H9 (cell line): ENCODE data around the gene SLC46A2. TPM values are rescaled to one million over a fixed set of nuclear protein-coding genes. Genes with fewer than 3 reads are reported as not detected.

ENCODE experiments used
- DNase-seq: peaks from one replicate; pipeline ENCODE4 v3.0.0-alpha.2; 2017
- H2AFZ ChIP-seq: one replicate; pipeline ENCODE4 v1.6.1; 2013; ENCODE audit warnings: mild to moderate bottlenecking, low read length, control low read depth, moderate library complexity
- H2AK5ac ChIP-seq: 2 replicates; pipeline ENCODE4 v1.6.1; 2013; ENCODE audit warnings: low read length, control low read depth, mixed read lengths; ENCODE audit not compliant: insufficient read length
- H2BK120ac ChIP-seq: one replicate; pipeline ENCODE4 v1.6.1; 2013; ENCODE audit warnings: low read depth, mild to moderate bottlenecking, low read length, control low read depth, inconsistent platforms; ENCODE audit not compliant: poor library complexity, severe bottlenecking
- H2BK12ac ChIP-seq: 2 replicates; pipeline ENCODE4 v1.6.1; 2013; ENCODE audit warnings: low read length, control low read depth, mixed read lengths, low read depth; ENCODE audit not compliant: insufficient read length
- H2BK15ac ChIP-seq: 2 replicates; pipeline ENCODE4 v1.6.1; 2013; ENCODE audit warnings: low read depth, low read length, control low read depth
- H2BK20ac ChIP-seq: one replicate; pipeline ENCODE4 v1.6.1; 2013; ENCODE audit warnings: low read depth, mild to moderate bottlenecking, low read length, control low read depth, inconsistent platforms; ENCODE audit not compliant: poor library complexity, severe bottlenecking
- H2BK5ac ChIP-seq: 2 replicates; pipeline ENCODE4 v1.6.1; 2013; ENCODE audit warnings: low read length, control low read depth, mixed read lengths; ENCODE audit not compliant: insufficient read length
- H3K14ac ChIP-seq: 2 replicates; pipeline ENCODE4 v1.6.1; 2013; ENCODE audit warnings: low read length, control low read depth; ENCODE audit not compliant: insufficient read depth
- H3K18ac ChIP-seq: 2 replicates; pipeline ENCODE4 v1.6.1; 2013; ENCODE audit warnings: low read depth, mild to moderate bottlenecking, mixed read lengths, low read length, control low read depth; ENCODE audit not compliant: insufficient read length
- H3K23ac ChIP-seq: 2 replicates; pipeline ENCODE4 v1.6.1; 2013; ENCODE audit warnings: low read length, control low read depth, mixed read lengths, low read depth; ENCODE audit not compliant: insufficient read length
- H3K23me2 ChIP-seq: 2 replicates; pipeline ENCODE4 v1.6.1; 2013; ENCODE audit warnings: low read depth, mild to moderate bottlenecking, mixed read lengths, low read length, control low read depth; ENCODE audit not compliant: insufficient read length, poor library complexity, severe bottlenecking
- H3K27ac ChIP-seq: 2 replicates; pipeline ENCODE4 v1.5.1; 2013; ENCODE audit warnings: low read length, control low read depth, mixed read lengths, low read depth; ENCODE audit not compliant: insufficient read length
- H3K27me3 ChIP-seq: 2 replicates; pipeline ENCODE4 v1.6.1; 2013; ENCODE audit warnings: low read length, control low read depth, inconsistent platforms; ENCODE audit not compliant: insufficient read depth
- H3K4ac ChIP-seq: 2 replicates; pipeline ENCODE4 v1.6.1; 2013; ENCODE audit warnings: low read depth, mild to moderate bottlenecking, control low read depth, inconsistent platforms, low read length, moderate library complexity
- H3K4me1 ChIP-seq: 2 replicates; pipeline ENCODE4 v1.6.1; 2013; ENCODE audit warnings: low read length, control low read depth, inconsistent platforms; ENCODE audit not compliant: insufficient read depth
- H3K4me2 ChIP-seq: 2 replicates; pipeline ENCODE4 v1.6.1; 2013; ENCODE audit warnings: low read length, control low read depth, mixed read lengths; ENCODE audit not compliant: insufficient read length, insufficient read depth
- H3K56ac ChIP-seq: 2 replicates; pipeline ENCODE4 v1.6.1; 2013; ENCODE audit warnings: low read depth, mild to moderate bottlenecking, mixed read lengths, low read length, control low read depth; ENCODE audit not compliant: insufficient read length
- H3K79me1 ChIP-seq: 2 replicates; pipeline ENCODE4 v1.6.1; 2013; ENCODE audit warnings: low read depth, mild to moderate bottlenecking, moderate library complexity, low read length, control low read depth, inconsistent platforms; ENCODE audit not compliant: insufficient read depth, poor library complexity, severe bottlenecking
- H3K79me2 ChIP-seq: 2 replicates; pipeline ENCODE4 v1.6.1; 2013; ENCODE audit warnings: low read length, control low read depth, inconsistent platforms; ENCODE audit not compliant: insufficient read depth
- H3K9ac ChIP-seq: 2 replicates; pipeline ENCODE4 v1.6.1; 2013; ENCODE audit warnings: low read length, control low read depth, mixed read lengths; ENCODE audit not compliant: insufficient read length; ENCODE audit errors: extremely low read depth
- H3K9me3 ChIP-seq: one replicate; pipeline ENCODE4 v1.6.1; 2013; ENCODE audit warnings: low read depth, low read length, inconsistent platforms; ENCODE audit not compliant: control insufficient read depth
- H3T11ph ChIP-seq: one replicate; pipeline ENCODE4 v1.6.1; 2013; ENCODE audit warnings: mild to moderate bottlenecking, low read length, control low read depth, inconsistent platforms
- H4K20me1 ChIP-seq: one replicate; pipeline ENCODE4 v1.6.1; 2013; ENCODE audit not compliant: control insufficient read depth, insufficient read length, insufficient read depth
- H4K5ac ChIP-seq: 2 replicates; pipeline ENCODE4 v1.6.1; 2013; ENCODE audit warnings: low read depth, mild to moderate bottlenecking, mixed read lengths, low read length, control low read depth; ENCODE audit not compliant: insufficient read length
- H4K8ac ChIP-seq: replicated peaks from 2 replicates; pipeline ENCODE4 v1.6.1; 2013; ENCODE audit warnings: low read length, control low read depth, mixed read lengths, low read depth; ENCODE audit not compliant: insufficient read length
- H4K91ac ChIP-seq: 2 replicates; pipeline ENCODE4 v1.6.1; 2013; ENCODE audit warnings: low read depth, mild to moderate bottlenecking, moderate library complexity, mixed read lengths, low read length, control low read depth; ENCODE audit not compliant: insufficient read length
- H3K27ac Mint-ChIP-seq, 3 experiments: 2 replicates in 2 of 3; 3 replicates in 1 of 3; pipeline ENCODE4 v1.8.0; 2020 to 2021; ENCODE audit warnings: mixed read lengths in 3 of 3, mild to moderate bottlenecking in 1 of 3, moderate library complexity in 1 of 3
- H3K27me3 Mint-ChIP-seq: 2 replicates; pipeline ENCODE4 v1.8.0; 2021; ENCODE audit warnings: low read depth, mild to moderate bottlenecking, moderate library complexity, mixed read lengths
- H3K36me3 Mint-ChIP-seq, 3 experiments: 2 replicates in 2 of 3; 3 replicates in 1 of 3; pipeline ENCODE4 v1.8.0; 2020 to 2021; ENCODE audit warnings: low read depth in 3 of 3, mixed read lengths in 3 of 3; ENCODE audit not compliant: insufficient read depth in 1 of 3
- H3K4me1 Mint-ChIP-seq, 2 experiments: 2 replicates each; pipeline ENCODE4 v1.8.0; 2020; ENCODE audit warnings: mixed read lengths in 2 of 2
- H3K4me3 Mint-ChIP-seq, 2 experiments: 2 replicates in 1 of 2; 3 replicates in 1 of 2; pipeline ENCODE4 v1.8.0; 2020 to 2021; ENCODE audit warnings: mild to moderate bottlenecking in 2 of 2, mixed read lengths in 2 of 2, moderate library complexity in 1 of 2
- H3K9me3 Mint-ChIP-seq, 2 experiments: 2 replicates in 1 of 2; 3 replicates in 1 of 2; pipeline ENCODE4 v1.8.0; 2020; ENCODE audit warnings: mild to moderate bottlenecking in 2 of 2, mixed read lengths in 2 of 2, moderate library complexity in 1 of 2
- CTCF ChIP-seq: fragments of 200-600 bp; sonication (generic); conservative IDR thresholded peaks from 3 replicates; pipeline ENCODE4 v1.8.0; 2021; ENCODE audit warnings: antibody characterized with exemption, mild to moderate bottlenecking
- WGBS: extraction: QIAGEN DNeasy Blood & Tissue Kit; methylation state at CpG from one replicate; pipeline ENCODE4 v1.1.7; 2013; ENCODE audit warnings: missing lambda C conversion rate, low lambda C conversion rate, mixed read lengths; ENCODE audit not compliant: insufficient read length; ENCODE audit errors: extremely low coverage; 5-methylcytosine and 5-hydroxymethylcytosine counted together
- total RNA-seq: library from RNA; stranded (reverse); gene quantifications from 2 replicates; pipeline ENCODE4 v1.2.1, GENCODE V29; 2021

The SLC46A2 gene
- total RNA-seq, 1 experiment from 2014 or later, result not detected

GRCh38 chr9:112839331-112839730 is 51.3 kb downstream of the SLC46A2 start:
- no peak for TF ChIP-seq CTCF
- H3K9me3 ChIP-seq, result no peaks in the 10 kb centered on the region
- H3K18ac ChIP-seq, result no peak overlapping the region
- no peaks in the 10 kb centered on the region for H3K4me1 ChIP-seq
- H2BK5ac ChIP-seq, result no peak overlapping the region
- no peak overlapping the region for H3K4me2 ChIP-seq
- H4K20me1 ChIP-seq, result no peaks in the 10 kb centered on the region
- no peak overlapping the region for H3K56ac ChIP-seq
- no peak overlapping the region for H4K91ac ChIP-seq
- H2BK20ac ChIP-seq, result no peak overlapping the region
- peaks cover 10 to 41% (median 28%) of the 10 kb centered on the region in 3 experiments; a peak in 6 of 7 replicates for H3K36me3 Mint-ChIP-seq
- H3K4me1 Mint-ChIP-seq, result peaks cover 10 to 18% of the 10 kb centered on the region in 2 experiments
- no peak overlapping the region for H3K9ac ChIP-seq
- no peak overlapping the region for H4K5ac ChIP-seq
- H3K79me2 ChIP-seq, result no peaks in the 10 kb centered on the region
- no peak for DNase-seq
- H2BK120ac ChIP-seq, result no peak overlapping the region
- H2AK5ac ChIP-seq, result no peak overlapping the region
- no peak overlapping the region for H2BK12ac ChIP-seq
- no peaks in the 10 kb centered on the region for H3K9me3 Mint-ChIP-seq
- no peaks in the 10 kb centered on the region for H3K27me3 ChIP-seq
- H3K27ac ChIP-seq, result no peak overlapping the region
- no peak overlapping the region for H2AFZ ChIP-seq
- H3T11ph ChIP-seq, result no peak overlapping the region
- H3K27ac Mint-ChIP-seq, result no peak overlapping the region
- WGBS, result no CpG with 5 or more reads among the region's 8 CpGs
- H3K23me2 ChIP-seq, result no peaks in the 10 kb centered on the region
- no peak overlapping the region for H3K14ac ChIP-seq
- H4K8ac ChIP-seq, result no peak overlapping the region
- H3K4me3 Mint-ChIP-seq, result no peak overlapping the region
- no peaks in the 10 kb centered on the region for H3K79me1 ChIP-seq
- H3K4ac ChIP-seq, result no peak overlapping the region
- H2BK15ac ChIP-seq, result no peak overlapping the region
- no peaks in the 10 kb centered on the region for H3K27me3 Mint-ChIP-seq
- H3K23ac ChIP-seq, result no peak overlapping the region
